ENCODE data around the gene GPR12. TPM values are rescaled to one million over a fixed set of nuclear protein-coding genes. Genes with fewer than 3 reads are reported as not detected.
A peak's percentile ranks its signal among the peaks of the same experiment; 100 is the strongest.

The GPR12 gene
- total RNA-seq, 1 experiment from 2014 or later = not detected

DNA sequence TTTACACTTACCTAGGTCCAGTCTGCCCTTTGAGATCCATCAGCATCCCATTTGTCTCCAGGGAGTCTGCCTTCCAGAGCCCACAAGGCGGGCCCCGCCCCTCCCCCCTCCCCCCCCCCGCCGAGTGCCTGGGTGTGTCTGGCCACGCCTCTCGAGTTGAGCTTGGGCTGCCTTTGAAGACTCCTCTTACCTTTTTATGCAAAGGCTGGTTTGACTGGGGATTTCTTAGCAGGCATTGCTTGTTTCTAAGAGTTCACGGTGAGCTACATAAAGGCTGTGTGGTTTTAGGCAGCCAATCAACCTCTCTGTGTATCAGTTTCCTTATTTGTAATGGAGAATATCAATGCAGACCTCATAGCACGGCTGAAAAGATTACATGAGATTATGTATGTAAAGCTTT is 11.3 kb downstream of the GPR12 start:
- POLR2A ChIA-PET (ENCODE audit: low non-redundant PET) = no interaction called here
- no peak for DNase-seq (ENCODE audit: low spot score)
- no TSS peak for BruUV-seq (replicated peaks)
- H3K4me1 ChIP-seq (ENCODE audit: insufficient read depth, low read length, poor library complexity, severe bottlenecking) = no peaks in the 10 kb centered on the region
- CTCF ChIA-PET = interaction anchor here (0.6 kb wide), 1 partner anchor 253 kb away, joined by 4 read pairs; no protein-coding TSS in a partner anchor
- no peaks in the 10 kb centered on the region for H3K9me3 ChIP-seq (ENCODE audit: low read depth, low read length, poor library complexity, severe bottlenecking)
- no peak overlapping the region for H3K27ac ChIP-seq (ENCODE audit: low read depth, low read length, poor library complexity, severe bottlenecking)
- intact Hi-C loops (cut with micrococcal nuclease; ENCODE audit: unreplicated experiment) = no loop called here
- peaks cover 48% of the 10 kb centered on the region for H3K27me3 ChIP-seq (replicated peaks; ENCODE audit: insufficient read depth, low read depth, low read length, poor library complexity)
- no peak for TF ChIP-seq EZH2 (IDR thresholded peaks at IDR 0.05; ENCODE audit: borderline replicate concordance, low read depth, low read length, poor library complexity, severe bottlenecking)
- TF ChIP-seq, protein P1, sequence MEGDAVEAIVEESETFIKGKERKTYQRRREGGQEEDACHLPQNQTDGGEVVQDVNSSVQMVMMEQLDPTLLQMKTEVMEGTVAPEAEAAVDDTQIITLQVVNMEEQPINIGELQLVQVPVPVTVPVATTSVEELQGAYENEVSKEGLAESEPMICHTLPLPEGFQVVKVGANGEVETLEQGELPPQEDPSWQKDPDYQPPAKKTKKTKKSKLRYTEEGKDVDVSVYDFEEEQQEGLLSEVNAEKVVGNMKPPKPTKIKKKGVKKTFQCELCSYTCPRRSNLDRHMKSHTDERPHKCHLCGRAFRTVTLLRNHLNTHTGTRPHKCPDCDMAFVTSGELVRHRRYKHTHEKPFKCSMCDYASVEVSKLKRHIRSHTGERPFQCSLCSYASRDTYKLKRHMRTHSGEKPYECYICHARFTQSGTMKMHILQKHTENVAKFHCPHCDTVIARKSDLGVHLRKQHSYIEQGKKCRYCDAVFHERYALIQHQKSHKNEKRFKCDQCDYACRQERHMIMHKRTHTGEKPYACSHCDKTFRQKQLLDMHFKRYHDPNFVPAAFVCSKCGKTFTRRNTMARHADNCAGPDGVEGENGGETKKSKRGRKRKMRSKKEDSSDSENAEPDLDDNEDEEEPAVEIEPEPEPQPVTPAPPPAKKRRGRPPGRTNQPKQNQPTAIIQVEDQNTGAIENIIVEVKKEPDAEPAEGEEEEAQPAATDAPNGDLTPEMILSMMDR (conservative IDR thresholded peaks at IDR 0.05; ENCODE audit: low read depth, low read length) = no peak
- H3K4me3 ChIP-seq (ENCODE audit: low read depth, low read length, poor library complexity, severe bottlenecking) = no peak overlapping the region
- H3K36me3 ChIP-seq (ENCODE audit: insufficient read depth, low read length, poor library complexity, severe bottlenecking) = no peaks in the 10 kb centered on the region

DNA sequence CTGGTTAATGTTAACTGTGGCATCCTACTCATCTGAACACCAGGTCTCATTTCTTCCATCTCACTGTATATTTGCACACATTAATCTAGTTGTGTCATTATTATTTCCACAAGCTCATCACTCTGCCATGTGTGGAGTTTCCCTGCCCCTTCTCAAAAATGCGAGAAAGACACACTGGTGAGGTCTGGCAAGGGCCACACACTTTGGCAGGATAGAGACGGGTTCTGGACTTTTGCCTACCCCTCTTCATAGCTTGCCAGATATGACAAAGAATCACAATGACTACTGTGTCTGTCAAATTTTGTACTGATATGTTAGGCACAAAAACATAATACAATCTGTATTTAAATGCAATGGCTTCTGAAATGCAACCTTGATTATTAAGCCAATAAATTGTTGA is 12.9 kb downstream of the GPR12 start:
- TF ChIP-seq, protein P1 (conservative IDR thresholded peaks at IDR 0.05; ENCODE audit: low read depth, low read length) = no peak
- no peak for TF ChIP-seq EZH2 (IDR thresholded peaks at IDR 0.05; ENCODE audit: borderline replicate concordance, low read depth, low read length, poor library complexity, severe bottlenecking)
- CTCF ChIA-PET = no interaction called here
- H3K27ac ChIP-seq (ENCODE audit: low read depth, low read length, poor library complexity, severe bottlenecking) = no peak overlapping the region
- no TSS peak for BruUV-seq (replicated peaks)
- peaks cover 64% of the 10 kb centered on the region for H3K27me3 ChIP-seq (replicated peaks; ENCODE audit: insufficient read depth, low read depth, low read length, poor library complexity)
- POLR2A ChIA-PET (ENCODE audit: low non-redundant PET) = no interaction called here
- no peaks in the 10 kb centered on the region for H3K4me1 ChIP-seq (ENCODE audit: insufficient read depth, low read length, poor library complexity, severe bottlenecking)
- no peaks in the 10 kb centered on the region for H3K9me3 ChIP-seq (ENCODE audit: low read depth, low read length, poor library complexity, severe bottlenecking)
- no peak overlapping the region for H3K4me3 ChIP-seq (ENCODE audit: low read depth, low read length, poor library complexity, severe bottlenecking)
- DNase-seq (ENCODE audit: low spot score) = no peak
- intact Hi-C loops (cut with micrococcal nuclease; ENCODE audit: unreplicated experiment) = no loop called here
- no peaks in the 10 kb centered on the region for H3K36me3 ChIP-seq (ENCODE audit: insufficient read depth, low read length, poor library complexity, severe bottlenecking)

DNA sequence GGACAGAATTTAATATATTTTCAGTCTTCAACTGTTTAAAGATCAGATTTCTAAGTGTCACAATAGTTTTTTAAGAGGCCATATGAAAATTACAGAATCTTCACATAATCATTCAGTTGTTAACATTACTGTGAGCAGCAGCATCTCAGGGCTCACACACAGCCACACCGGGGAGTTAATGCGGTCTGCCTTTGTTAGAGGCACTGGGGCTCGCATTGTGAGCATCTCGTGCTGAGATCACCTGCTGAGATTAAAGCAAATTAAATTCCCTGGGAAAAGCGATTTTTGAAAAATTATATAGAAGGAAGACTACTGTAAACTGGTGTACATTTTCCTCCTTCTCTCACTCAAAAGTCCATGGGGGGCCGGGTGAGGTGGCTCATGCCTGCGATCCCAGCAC is 16.6 kb downstream of the GPR12 start:
- no peak for TF ChIP-seq EZH2 (IDR thresholded peaks at IDR 0.05; ENCODE audit: borderline replicate concordance, low read depth, low read length, poor library complexity, severe bottlenecking)
- TF ChIP-seq, protein P1 (conservative IDR thresholded peaks at IDR 0.05; ENCODE audit: low read depth, low read length) = no peak
- intact Hi-C loops (cut with micrococcal nuclease; ENCODE audit: unreplicated experiment) = no loop called here
- POLR2A ChIA-PET (ENCODE audit: low non-redundant PET) = no interaction called here

More for the DNA sequence above, 16.6 kb downstream of the GPR12 start:
- Histone ChIP-seq H3K4me1 (ENCODE audit: insufficient read depth, low read length, poor library complexity, severe bottlenecking) (no peaks in the 10 kb centered on the region), H3K27me3 (replicated peaks; ENCODE audit: insufficient read depth, low read depth, low read length, poor library complexity) (peaks cover 67% of the 10 kb centered on the region), H3K27ac (ENCODE audit: low read depth, low read length, poor library complexity, severe bottlenecking) (no peak overlapping the region), H3K4me3 (ENCODE audit: low read depth, low read length, poor library complexity, severe bottlenecking) (no peak overlapping the region), H3K36me3 (ENCODE audit: insufficient read depth, low read length, poor library complexity, severe bottlenecking) (no peaks in the 10 kb centered on the region), H3K9me3 (ENCODE audit: low read depth, low read length, poor library complexity, severe bottlenecking) (no peaks in the 10 kb centered on the region)
- peak; percentile 19 for DNase-seq (ENCODE audit: low spot score)
- CTCF ChIA-PET = no interaction called here
- BruUV-seq (replicated peaks) = no TSS peak

Measured in A673 (cell line).